GM18508 (cell line): Measurements from ENCODE around the gene ZNF609.
"Not testable (repeated sequence)": the region's sequence is repeated elsewhere in the genome, so short reads cannot be mapped to it uniquely, and the experiment has no call there.

ENCODE experiments used
- ATAC-seq: cut with Tn5 transposase; IDR thresholded peaks from one replicate; pipeline ENCODE4 v1.9.1; 2021; ENCODE audit warnings: moderate number of reproducible peaks; ENCODE audit not compliant: insufficient read depth, unreplicated experiment

The ZNF609 gene

DNA sequence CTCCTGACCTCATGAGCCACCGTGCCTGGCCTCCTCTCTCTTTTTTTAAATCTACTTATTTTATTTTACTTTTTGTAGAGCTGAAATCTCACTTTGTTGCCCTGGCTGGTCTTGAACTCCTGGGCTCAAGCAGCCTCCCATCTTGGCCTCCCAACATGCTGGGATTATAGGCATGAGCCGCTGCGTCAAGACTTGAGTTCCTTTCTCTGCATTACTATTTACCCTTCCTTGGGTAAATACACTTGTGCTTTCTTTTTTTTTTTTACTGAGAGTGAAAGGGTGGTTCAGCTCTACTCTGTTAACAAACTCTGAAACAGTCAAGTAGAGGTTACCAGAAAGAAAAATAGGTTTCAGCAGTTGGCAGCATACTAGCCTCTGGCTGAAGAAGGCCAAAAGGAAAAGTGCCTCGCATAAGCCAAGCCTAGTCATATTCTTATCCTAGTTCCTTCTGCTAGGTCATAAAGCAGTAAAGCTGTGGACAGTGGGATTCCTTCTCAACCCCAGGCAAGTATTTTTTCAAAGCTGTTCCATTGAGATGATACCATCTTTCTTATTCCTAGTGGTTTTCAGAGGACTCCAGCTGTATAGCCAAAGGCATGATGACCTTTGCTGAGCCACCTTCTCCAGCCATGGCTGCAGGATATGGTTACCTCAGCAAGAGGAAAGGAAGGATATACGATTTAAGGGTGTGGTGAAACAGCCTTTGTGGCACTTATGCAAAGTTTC lies 179.9 kb downstream of the ZNF609 start:
- ATAC-seq = no peak

DNA sequence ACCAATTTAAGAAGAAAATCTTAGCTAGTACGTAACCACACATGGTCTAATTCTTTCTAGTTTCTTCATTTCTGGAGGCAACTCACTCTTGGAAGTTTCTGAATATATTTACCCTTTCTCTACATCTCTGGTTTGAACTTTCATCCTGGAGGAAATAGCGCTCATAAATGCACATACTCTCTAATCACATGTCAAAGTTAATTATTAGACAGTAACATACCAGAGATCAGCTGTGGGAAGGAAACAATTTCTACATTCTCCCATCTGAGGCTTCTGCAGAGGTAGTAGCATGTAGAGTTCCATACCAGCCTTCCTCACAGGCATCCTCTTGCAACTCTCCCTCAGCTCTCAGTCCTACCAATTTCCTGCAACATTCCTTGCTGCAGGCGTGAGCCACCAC lies 182.5 kb downstream of the ZNF609 start:
- no peak for ATAC-seq

DNA sequence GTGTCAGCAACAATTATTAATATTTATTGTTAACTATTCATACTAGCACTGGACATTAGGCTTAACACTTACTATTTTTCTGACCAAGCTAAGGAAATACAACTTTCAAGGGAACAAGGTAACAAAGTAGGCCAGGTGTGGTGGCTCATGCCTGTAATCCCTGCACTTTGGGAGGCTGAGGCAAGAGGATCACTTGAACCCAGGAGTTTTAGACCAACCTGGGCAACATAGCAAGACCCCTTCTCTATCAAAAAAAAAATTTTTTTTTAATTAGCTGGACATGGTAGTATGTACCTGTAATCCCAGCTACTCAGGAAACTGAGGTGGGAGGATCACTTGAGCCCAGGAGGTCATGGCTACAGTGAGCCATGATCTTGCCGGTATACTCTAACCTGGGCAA lies 183.3 kb downstream of the ZNF609 start:
- no peak for ATAC-seq

DNA sequence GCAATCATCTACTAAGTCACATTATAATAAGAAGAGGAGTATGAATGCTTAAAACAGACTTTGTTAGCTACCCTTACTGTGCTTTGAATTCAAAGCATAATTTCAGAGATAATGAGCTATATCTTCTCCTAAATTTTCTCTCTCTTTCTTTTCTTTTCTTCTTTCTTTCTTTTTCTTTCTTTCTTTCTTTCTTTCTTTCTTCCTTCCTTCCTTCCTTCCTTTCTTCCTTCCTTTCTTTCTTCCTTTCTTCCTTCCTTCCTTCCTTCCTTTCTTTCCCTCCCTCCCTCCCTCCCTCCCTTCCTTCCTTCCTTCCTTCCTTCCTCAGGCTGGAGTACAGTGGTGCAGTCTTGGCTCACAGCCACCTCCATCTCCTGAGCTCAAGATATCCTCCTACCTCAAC lies 184.4 kb downstream of the ZNF609 start:
- not testable (repeated sequence) for ATAC-seq

DNA sequence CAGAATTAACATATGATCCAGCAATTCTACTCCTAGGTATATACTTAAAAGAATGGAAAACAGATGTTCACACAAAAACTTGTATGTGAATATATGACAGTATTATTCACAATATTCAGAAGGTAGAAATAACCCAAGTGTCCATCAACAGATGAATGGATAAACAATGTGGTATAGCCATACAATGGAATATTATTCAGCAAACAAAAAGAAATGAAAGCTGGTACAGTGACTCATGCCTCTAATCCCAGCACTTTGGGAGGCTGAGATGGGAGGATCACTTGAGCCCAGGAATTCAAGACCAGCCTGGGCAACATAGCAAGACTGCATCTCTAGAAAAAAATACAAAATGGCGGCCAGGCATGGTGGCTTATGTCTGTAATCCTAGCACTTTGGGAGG lies 185.6 kb downstream of the ZNF609 start:
- no peak for ATAC-seq

DNA sequence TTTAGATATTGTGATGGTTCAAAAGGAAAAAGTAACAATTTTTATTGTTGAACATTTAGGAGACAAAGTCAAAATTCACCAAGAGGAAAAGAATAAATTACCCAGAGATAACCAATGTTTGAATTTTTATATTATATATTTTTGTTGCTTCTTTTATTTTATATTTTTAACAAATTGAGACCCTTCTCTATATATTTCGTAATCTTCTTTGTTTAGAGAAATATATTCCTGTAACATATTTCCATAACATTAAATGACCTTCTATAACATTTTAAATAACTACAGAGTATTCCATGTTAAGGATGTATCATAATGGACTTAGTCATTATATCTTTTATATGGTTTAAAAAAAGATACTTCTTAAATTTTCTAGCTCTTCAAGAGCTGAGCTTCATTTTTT lies 187.0 kb downstream of the ZNF609 start:
- no peak for ATAC-seq

DNA sequence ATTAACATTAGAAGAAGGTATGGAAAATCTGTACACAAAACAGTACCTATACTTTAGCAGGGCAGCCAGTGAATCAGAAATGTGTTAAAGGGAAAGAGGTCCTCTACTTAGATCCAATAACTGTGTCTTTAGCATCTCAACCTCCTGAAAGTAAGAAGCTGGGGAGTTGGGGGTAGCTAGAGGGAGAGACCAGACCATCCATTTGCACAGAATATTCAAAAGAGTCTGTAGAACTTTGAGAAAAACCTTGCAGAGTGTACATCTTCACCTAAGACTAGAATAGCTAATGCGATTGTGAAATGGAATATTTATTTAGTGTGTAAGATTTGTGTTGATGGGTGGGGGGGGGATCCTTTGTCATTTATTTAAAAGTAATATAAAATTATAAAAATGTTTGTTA lies 190.2 kb downstream of the ZNF609 start:
- no peak for ATAC-seq

DNA sequence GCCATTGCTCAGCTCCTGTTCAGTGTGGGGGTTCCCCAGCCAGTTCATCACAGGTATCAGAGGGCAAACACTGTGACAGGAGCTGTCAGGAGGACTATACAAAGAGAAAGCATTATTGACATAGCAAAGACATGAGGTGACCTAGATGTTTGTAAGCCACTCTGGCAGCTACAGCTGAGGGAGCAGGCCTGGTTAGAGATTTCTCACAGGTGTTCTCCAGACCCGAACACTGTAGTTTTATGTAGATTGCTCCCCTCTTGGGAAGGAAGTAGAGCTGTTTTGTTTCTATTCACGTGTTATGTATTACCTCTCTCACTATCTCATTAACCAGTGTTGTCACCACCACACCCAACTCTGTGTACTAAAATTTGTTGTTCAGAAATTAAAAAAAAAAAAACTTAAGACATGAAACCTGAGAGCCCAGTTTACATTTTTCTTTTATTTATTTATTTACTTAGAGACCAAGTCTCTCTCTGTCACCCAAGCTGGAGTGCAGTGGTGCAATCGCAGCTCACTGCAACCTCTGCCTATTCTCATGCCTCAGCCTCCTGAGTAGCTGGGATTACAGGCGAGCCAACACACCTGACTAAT lies 191.3 kb downstream of the ZNF609 start:
- peak; percentile 70 for ATAC-seq

DNA sequence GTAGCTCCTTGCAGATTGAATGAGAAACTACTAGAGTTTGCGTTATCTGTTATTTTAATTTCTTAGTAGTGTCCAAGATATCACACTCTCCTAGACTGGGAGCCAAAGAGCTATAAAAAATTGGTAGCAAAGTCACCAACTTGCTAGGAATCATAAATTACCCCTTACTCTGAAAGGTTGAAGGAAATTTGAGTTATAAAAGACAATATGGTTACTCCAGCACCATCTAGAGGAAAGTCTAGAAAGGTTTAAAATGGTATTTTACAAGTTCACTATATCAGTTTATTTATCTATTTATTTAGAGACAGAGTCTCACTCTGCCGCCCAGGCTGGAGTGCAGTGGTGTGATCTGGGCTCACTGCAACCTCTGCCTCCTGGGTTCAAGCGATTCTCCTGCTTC lies 193.4 kb downstream of the ZNF609 start:
- no peak for ATAC-seq

DNA sequence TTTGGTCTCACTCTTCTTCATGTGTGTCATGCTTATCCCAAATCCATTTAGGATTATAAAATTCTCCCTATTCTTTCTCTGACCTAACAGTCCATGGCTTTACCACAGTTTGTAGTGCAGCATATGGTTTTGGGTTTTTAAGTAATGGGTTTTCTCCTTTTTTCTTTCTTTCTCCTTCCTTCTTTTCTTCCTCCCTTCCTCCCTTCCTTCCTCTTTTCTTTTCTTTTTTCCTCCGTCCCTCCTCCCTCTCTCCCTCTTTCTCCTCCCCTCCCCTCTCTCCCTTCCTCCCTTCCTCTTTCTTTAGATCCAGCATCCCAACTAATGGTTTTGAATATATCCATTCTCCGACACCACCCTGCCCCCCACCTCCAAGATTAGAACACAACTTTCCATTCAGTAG lies 196.1 kb downstream of the ZNF609 start:
- ATAC-seq = no peak

DNA sequence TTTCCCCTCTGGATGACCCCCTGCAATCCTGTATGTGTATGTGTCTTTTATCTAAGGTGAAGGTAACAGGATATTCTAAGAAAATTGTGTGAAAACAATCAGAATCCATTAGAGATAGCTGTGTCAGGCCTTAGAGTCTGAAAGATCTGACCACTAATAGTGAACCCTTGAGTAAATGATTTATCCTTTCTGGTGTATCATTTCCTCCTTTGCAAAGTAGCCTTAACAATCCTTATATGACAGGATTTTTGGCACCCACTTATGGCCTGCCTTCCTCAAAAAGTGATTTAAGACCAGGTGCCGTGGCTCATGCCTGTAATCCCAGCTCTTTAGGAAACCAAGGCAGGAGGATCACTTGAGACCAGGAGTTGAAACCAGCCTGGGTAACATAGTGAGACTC lies 204.8 kb downstream of the ZNF609 start:
- no peak for ATAC-seq

DNA sequence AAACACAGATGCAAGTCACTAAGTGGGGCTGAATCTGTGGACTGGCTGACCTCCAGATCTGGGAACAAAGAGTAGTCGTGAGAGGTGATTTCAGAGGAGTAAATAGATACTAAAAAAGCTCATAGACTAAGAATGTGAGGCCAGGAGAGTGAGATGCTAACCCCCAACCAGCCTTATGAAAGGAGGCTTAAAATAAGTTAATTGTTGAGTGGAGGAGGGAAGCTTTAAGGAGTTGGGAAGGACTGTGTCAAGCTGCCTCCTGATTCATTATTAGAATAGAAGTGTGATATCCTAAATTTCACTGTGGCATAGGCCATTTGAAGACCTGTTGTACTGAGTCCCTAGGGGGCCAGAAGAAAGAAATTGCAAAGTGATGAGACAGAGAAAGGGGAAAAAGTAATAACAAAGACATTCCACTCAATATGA lies 207.4 kb downstream of the ZNF609 start:
- ATAC-seq = no peak

DNA sequence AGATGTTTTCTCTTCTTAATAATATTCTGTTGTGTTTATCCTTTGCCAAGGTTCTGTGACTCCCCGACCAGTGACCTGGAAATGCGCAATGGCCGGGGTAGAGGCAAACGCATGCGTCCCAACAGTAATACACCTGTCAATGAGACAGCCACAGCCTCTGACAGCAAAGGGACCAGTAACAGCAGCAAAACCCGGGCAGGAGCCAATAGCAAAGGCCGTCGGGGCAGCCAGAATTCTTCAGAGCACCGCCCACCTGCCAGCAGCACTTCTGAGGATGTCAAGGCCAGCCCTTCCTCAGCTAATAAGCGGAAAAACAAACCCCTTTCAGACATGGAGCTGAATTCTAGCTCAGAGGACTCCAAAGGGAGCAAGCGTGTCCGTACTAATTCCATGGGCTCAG lies 213.5 kb downstream of the ZNF609 start:
- no peak for ATAC-seq

DNA sequence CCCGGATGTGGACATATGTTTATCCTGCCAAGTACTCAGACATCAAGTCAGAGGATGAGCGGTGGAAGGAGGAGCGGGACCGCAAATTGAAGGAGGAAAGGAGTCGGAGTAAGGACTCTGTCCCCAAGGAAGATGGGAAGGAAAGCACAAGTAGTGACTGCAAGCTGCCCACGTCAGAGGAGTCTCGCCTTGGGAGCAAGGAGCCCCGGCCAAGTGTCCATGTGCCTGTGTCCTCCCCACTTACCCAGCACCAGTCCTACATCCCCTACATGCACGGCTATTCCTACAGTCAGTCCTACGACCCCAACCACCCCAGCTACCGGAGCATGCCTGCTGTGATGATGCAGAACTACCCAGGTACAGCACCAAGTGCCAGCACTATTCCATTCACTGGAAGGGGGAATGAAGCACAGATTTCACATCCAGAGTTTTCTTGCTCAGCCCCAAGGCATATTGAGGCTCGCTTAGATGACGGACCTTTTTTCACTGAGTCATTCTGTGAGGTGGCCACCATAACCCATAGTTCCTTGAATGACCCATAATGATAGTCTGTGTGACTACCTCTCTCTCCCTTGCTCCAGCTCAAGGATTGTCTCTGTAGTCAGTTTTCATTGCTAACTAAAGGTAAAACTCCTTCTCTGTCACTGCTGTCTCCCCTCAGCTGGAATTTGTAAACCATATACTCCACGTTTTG lies 217.9 kb downstream of the ZNF609 start:
- no peak for ATAC-seq

DNA sequence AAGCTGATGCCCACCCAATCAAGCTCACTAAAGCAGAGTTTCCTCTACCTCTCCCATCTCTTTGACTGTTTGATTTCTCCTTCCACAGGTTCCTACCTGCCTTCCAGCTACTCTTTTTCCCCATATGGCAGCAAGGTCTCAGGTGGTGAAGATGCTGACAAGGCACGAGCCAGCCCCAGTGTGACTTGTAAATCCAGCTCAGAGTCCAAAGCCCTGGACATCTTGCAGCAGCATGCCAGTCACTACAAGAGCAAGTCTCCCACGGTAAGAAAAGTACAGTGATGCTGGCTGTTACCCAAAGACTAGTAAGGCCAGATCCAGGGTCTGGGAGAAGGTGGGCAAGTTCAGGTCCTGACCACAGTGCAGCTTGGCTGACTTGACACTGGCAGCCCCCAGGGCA lies 219.7 kb downstream of the ZNF609 start:
- ATAC-seq = no peak

DNA sequence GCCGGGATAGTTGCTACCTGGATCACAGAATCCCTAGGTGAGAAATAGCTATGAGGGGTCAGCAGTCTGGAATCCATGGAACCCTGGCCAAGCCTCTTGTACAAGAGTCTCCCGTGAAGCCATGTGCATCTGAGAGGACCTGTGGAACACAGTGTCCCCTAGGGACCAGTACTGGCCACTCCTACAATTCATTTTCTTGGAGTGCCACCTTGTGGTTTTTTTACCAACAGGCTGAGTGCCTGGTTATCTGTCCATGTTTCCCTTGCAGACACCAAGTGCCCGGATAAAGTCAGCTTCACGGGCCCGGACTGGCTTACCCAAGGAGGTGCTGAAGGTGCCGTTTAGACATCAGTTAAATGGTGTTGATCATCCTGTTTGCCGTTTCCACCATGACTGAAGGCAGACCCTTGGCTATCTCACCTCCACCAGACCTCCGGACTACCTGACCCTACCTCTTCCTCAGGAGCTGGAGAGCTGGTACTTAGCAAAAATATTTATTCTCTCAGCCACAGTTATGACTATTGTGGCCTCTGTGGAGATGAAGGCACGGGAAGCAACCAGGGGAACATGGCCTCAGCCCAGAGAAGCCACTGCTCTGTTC lies 221.1 kb downstream of the ZNF609 start:
- no peak for ATAC-seq

DNA sequence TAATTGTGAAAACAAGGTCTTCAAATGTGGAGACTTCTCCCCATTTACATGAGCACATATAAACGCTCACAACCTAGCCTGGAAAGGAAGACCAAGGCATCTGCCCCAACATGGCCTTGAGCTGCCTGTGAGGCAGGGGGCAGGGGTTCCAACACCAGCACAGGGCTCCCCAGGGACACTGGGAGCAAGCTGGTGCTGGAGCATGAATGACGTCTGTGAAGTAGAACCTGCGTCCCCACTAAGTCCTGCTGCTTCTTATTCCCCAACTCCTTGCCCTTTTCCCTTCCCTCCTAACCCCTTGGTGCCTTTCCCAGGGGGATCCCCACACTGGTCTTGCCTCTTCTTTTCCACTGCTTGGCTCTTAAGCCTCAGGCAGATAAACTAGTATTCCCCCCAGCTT lies 221.9 kb downstream of the ZNF609 start:
- no peak for ATAC-seq

DNA sequence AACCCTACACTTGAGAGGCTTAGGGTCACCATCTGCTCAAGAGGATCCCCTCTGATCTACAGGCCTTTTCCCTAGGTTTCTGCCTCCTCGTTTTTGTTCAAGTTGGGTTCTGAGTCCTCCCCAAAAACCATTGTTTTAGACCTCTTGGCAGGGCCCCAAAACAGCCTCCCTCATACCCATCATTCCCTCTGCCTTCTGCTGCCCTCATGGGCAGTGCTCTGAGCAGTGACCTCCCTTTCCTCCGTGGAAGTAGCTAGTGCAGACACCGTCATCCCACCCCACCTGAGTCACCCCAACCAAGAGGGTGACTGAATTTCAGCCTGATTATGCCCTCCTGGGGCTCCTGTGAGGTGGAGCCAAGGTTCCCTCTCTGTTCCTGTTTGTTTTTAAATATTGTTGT lies 223.0 kb downstream of the ZNF609 start:
- no peak for ATAC-seq

DNA sequence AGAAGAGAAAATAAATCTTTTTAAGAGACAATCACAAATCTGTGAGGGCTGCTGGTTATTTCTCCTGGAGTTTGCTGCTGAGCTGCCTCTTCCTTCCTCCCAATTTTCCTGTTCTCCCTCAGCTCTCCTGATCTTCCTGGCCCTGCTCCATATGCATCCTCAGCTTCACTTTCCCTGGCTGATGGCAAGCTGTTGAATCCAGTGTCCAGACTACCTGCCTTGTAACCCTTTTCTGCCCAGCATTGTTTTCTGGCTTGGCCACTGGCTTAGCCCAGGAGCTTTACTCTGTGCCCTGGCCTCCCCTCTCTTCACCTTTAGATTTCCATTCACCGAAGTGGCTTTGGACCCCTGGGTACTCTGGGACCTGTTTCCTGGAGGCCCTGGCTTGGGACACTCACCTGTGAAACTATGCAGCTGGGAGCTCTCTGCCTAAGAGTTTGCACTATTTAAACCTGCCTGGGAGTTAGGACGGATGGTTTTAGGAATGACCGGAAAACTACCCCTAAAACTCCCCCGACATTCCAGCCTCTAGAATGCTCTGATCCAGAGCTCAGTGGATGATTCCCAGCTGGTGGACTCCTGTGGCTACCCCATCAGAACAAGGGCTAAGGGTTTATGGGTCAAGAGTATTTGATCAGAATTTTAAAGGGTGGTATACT lies 225.0 kb downstream of the ZNF609 start:
- no peak for ATAC-seq

DNA sequence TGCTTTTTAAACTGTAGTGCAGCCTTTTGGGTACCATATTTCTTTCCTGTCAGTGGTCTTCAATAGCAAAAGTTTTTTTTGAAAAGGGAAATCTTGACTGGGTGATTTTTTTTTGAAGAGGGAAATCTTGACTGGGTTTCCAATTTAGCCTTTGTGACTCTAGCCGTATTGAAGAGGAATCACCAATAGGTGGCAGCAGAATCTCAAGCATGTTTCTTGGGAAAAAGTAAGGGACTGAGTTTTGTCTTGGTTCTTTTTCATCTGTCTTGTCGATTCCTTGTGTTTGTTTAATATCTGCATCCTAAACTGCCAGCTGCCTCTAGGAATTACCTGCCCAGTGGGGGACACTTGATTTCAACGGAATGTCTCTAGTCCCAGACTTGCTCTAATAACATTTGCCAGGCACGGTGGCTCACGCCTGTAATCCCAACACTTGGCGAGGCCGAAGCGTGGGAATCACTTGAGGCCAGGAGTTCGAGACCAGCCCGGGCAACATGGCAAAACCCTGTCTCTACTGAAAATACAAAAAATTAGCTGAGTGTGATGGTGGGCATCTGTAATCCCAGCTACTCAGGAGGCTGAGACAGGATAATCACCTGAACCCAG lies 225.9 kb downstream of the ZNF609 start:
- no peak for ATAC-seq
